ENCODE measurements around the gene DAAM2. TPM values are rescaled to one million over a fixed set of nuclear protein-coding genes. Genes with fewer than 3 reads are reported as not detected.

Gene DAAM2
- total RNA-seq, 2 donors from 2014 or later: 4.7 to 41.3 TPM

- intact Hi-C loops (cut with DNase I): no loop called here
- Histone ChIP-seq H3K9me3 (no peaks in the 10 kb centered on the region), H3K4me3 (no peak overlapping the region), H3K4me1 (replicated peaks) (no peaks in the 10 kb centered on the region), H3K36me3 (no peaks in the 10 kb centered on the region), H3K27me3 (replicated peaks; ENCODE audit: insufficient read depth) (no peaks in the 10 kb centered on the region), H3K27ac (no peak overlapping the region)
- 84% methylated on average over 2 of the region's 2 CpGs for WGBS
- DNase-seq (ENCODE audit: low spot score): no peak
- no peak for TF ChIP-seq POLR2AphosphoS5 (IDR thresholded peaks at IDR 0.05)
- TF ChIP-seq POLR2A (IDR thresholded peaks at IDR 0.05): no peak
- no peak for TF ChIP-seq CTCF (IDR thresholded peaks at IDR 0.05)
Measured at GRCh38 chr6:39829331-39829730, 37.2 kb downstream of the DAAM2 start.

- TF ChIP-seq POLR2A (IDR thresholded peaks at IDR 0.05) (no peak), POLR2AphosphoS5 (IDR thresholded peaks at IDR 0.05) (no peak), CTCF (IDR thresholded peaks at IDR 0.05) (no peak)
- no peak overlapping the region for H3K27ac ChIP-seq
- no peaks in the 10 kb centered on the region for H3K36me3 ChIP-seq
- intact Hi-C loops (cut with DNase I): no loop called here
- no peaks in the 10 kb centered on the region for H3K9me3 ChIP-seq
- no peak overlapping the region for H3K4me3 ChIP-seq
- H3K27me3 ChIP-seq (replicated peaks; ENCODE audit: insufficient read depth): no peaks in the 10 kb centered on the region
- DNase-seq (ENCODE audit: low spot score): no peak
- H3K4me1 ChIP-seq (replicated peaks): no peaks in the 10 kb centered on the region
- WGBS: 91% methylated on average over 7 of the region's 7 CpGs
Measured at GRCh38 chr6:39830444-39830843, 38.3 kb downstream of the DAAM2 start.

GRCh38 chr6:39831701-39832100 is 39.5 kb downstream of the DAAM2 start:
- H3K4me3 ChIP-seq: no peak overlapping the region
- no peaks in the 10 kb centered on the region for H3K4me1 ChIP-seq (replicated peaks)
- no peak overlapping the region for H3K27ac ChIP-seq
- TF ChIP-seq POLR2AphosphoS5 (IDR thresholded peaks at IDR 0.05) (no peak), POLR2A (IDR thresholded peaks at IDR 0.05) (no peak), CTCF (IDR thresholded peaks at IDR 0.05) (no peak)
- no peaks in the 10 kb centered on the region for H3K36me3 ChIP-seq
- no peaks in the 10 kb centered on the region for H3K9me3 ChIP-seq
- 83% methylated on average over 6 of the region's 6 CpGs for WGBS
- DNase-seq (ENCODE audit: low spot score): no peak
- intact Hi-C loops (cut with DNase I): no loop called here
- H3K27me3 ChIP-seq (replicated peaks; ENCODE audit: insufficient read depth): no peaks in the 10 kb centered on the region

- Histone ChIP-seq H3K27ac (no peak overlapping the region), H3K4me3 (no peak overlapping the region), H3K4me1 (replicated peaks) (no peaks in the 10 kb centered on the region), H3K9me3 (no peaks in the 10 kb centered on the region), H3K27me3 (replicated peaks; ENCODE audit: insufficient read depth) (no peaks in the 10 kb centered on the region), H3K36me3 (no peaks in the 10 kb centered on the region)
- DNase-seq (ENCODE audit: low spot score): no peak
- intact Hi-C loops (cut with DNase I): no loop called here
- no peak for TF ChIP-seq POLR2AphosphoS5 (IDR thresholded peaks at IDR 0.05)
- TF ChIP-seq POLR2A (IDR thresholded peaks at IDR 0.05): no peak
- no peak for TF ChIP-seq CTCF (IDR thresholded peaks at IDR 0.05)
- WGBS: 79% methylated on average over 4 of the region's 4 CpGs
Measured at GRCh38 chr6:39834278-39834677, 42.1 kb downstream of the DAAM2 start.

GRCh38 chr6:39834866-39835265 is 42.7 kb downstream of the DAAM2 start:
- Histone ChIP-seq H3K27ac (no peak overlapping the region), H3K27me3 (replicated peaks; ENCODE audit: insufficient read depth) (no peaks in the 10 kb centered on the region), H3K36me3 (no peaks in the 10 kb centered on the region), H3K4me3 (no peak overlapping the region), H3K9me3 (no peaks in the 10 kb centered on the region), H3K4me1 (replicated peaks) (no peaks in the 10 kb centered on the region)
- no peak for DNase-seq (ENCODE audit: low spot score)
- 97% methylated on average over 5 of the region's 5 CpGs for WGBS
- TF ChIP-seq CTCF (IDR thresholded peaks at IDR 0.05): no peak
- TF ChIP-seq POLR2A (IDR thresholded peaks at IDR 0.05): no peak
- TF ChIP-seq POLR2AphosphoS5 (IDR thresholded peaks at IDR 0.05): no peak
- intact Hi-C loops (cut with DNase I): no loop called here

Measured in prostate gland (tissue), 2 donors.